ENCODE measurements around the gene SPI1.

SPI1 gene

GRCh38 chr11:47403135-47403534, 24.8 kb upstream of the SPI1 start:
- 77 to 78% methylated on average over 4 of the region's 4 CpGs for WGBS, 2 experiments (ENCODE audit: insufficient coverage in 2 of 2)
- H3K4me3 ChIP-seq (ENCODE audit: extremely low read depth, insufficient read depth, low read length, poor library complexity, severe bottlenecking), result no peak overlapping the region

GRCh38 chr11:47400768-47401279, 22.5 kb upstream of the SPI1 start:
- H3K4me3 ChIP-seq (ENCODE audit: extremely low read depth, insufficient read depth, low read length, poor library complexity, severe bottlenecking), result no peak overlapping the region
- H3K27ac ChIP-seq (ENCODE audit: low read depth, low read length, severe bottlenecking), result peak overlapping the region; percentile 72
- WGBS, 2 experiments (ENCODE audit: insufficient coverage in 2 of 2), result 9 to 11% methylated on average over 4 to 5 of the region's 8 CpGs

More at GRCh38 chr11:47403135-47403534, 24.8 kb upstream of the SPI1 start:
- H3K4me1 ChIP-seq (ENCODE audit: control insufficient read depth, insufficient read depth, low read length, poor library complexity, severe bottlenecking), result peaks cover 16% of the 10 kb centered on the region
- H3K9me3 ChIP-seq (ENCODE audit: control insufficient read depth, low read length), result no peaks in the 10 kb centered on the region
- H3K36me3 ChIP-seq (ENCODE audit: control insufficient read depth, insufficient read depth, low read length), result no peaks in the 10 kb centered on the region
- H3K27ac ChIP-seq (ENCODE audit: low read depth, low read length, severe bottlenecking), result no peak overlapping the region

GRCh38 chr11:47399860-47400767, 21.8 kb upstream of the SPI1 start:
- peaks cover 9% of the 10 kb centered on the region for H3K4me1 ChIP-seq (ENCODE audit: control insufficient read depth, insufficient read depth, low read length, poor library complexity, severe bottlenecking)
- 20 to 35% methylated on average over 6 to 11 of the region's 47 CpGs for WGBS, 2 experiments (ENCODE audit: insufficient coverage in 2 of 2)
- H3K27ac ChIP-seq (ENCODE audit: low read depth, low read length, severe bottlenecking), result peak overlapping the region; percentile 72
- H3K4me3 ChIP-seq (ENCODE audit: extremely low read depth, insufficient read depth, low read length, poor library complexity, severe bottlenecking), result peak overlapping the region; percentile 31
- no peaks in the 10 kb centered on the region for H3K36me3 ChIP-seq (ENCODE audit: control insufficient read depth, insufficient read depth, low read length)
- no peaks in the 10 kb centered on the region for H3K9me3 ChIP-seq (ENCODE audit: control insufficient read depth, low read length)

More at GRCh38 chr11:47400768-47401279, 22.5 kb upstream of the SPI1 start:
- no peaks in the 10 kb centered on the region for H3K9me3 ChIP-seq (ENCODE audit: control insufficient read depth, low read length)
- no peaks in the 10 kb centered on the region for H3K36me3 ChIP-seq (ENCODE audit: control insufficient read depth, insufficient read depth, low read length)
- peaks cover 9% of the 10 kb centered on the region for H3K4me1 ChIP-seq (ENCODE audit: control insufficient read depth, insufficient read depth, low read length, poor library complexity, severe bottlenecking)

- H3K36me3 ChIP-seq (ENCODE audit: control insufficient read depth, insufficient read depth, low read length), result no peaks in the 10 kb centered on the region
- WGBS, 2 experiments (ENCODE audit: insufficient coverage in 2 of 2), result 100% methylated on average over 1 of the region's 1 CpG
- no peak overlapping the region for H3K4me3 ChIP-seq (ENCODE audit: extremely low read depth, insufficient read depth, low read length, poor library complexity, severe bottlenecking)
- no peak overlapping the region for H3K27ac ChIP-seq (ENCODE audit: low read depth, low read length, severe bottlenecking)
- no peaks in the 10 kb centered on the region for H3K9me3 ChIP-seq (ENCODE audit: control insufficient read depth, low read length)
- peaks cover 24% of the 10 kb centered on the region for H3K4me1 ChIP-seq (ENCODE audit: control insufficient read depth, insufficient read depth, low read length, poor library complexity, severe bottlenecking)
Observed at GRCh38 chr11:47398551-47398950, 20.2 kb upstream of the SPI1 start.

- H3K4me3 ChIP-seq (ENCODE audit: extremely low read depth, insufficient read depth, low read length, poor library complexity, severe bottlenecking), result no peak overlapping the region
- peaks cover 29% of the 10 kb centered on the region for H3K4me1 ChIP-seq (ENCODE audit: control insufficient read depth, insufficient read depth, low read length, poor library complexity, severe bottlenecking)
- WGBS, 2 experiments (ENCODE audit: insufficient coverage in 2 of 2), result 74 to 94% methylated on average over 3 of the region's 3 CpGs
- no peak overlapping the region for H3K27ac ChIP-seq (ENCODE audit: low read depth, low read length, severe bottlenecking)
- H3K36me3 ChIP-seq (ENCODE audit: control insufficient read depth, insufficient read depth, low read length), result no peaks in the 10 kb centered on the region
- H3K9me3 ChIP-seq (ENCODE audit: control insufficient read depth, low read length), result no peaks in the 10 kb centered on the region
Observed at GRCh38 chr11:47398011-47398410, 19.7 kb upstream of the SPI1 start.

GRCh38 chr11:47396049-47396320, 17.6 kb upstream of the SPI1 start:
- WGBS, 2 experiments (ENCODE audit: insufficient coverage in 2 of 2), result 83 to 95% methylated on average over 2 to 3 of the region's 3 CpGs
- Histone ChIP-seq H3K4me1 (ENCODE audit: control insufficient read depth, insufficient read depth, low read length, poor library complexity, severe bottlenecking) (peaks cover 45% of the 10 kb centered on the region), H3K4me3 (ENCODE audit: extremely low read depth, insufficient read depth, low read length, poor library complexity, severe bottlenecking) (no peak overlapping the region), H3K27ac (ENCODE audit: low read depth, low read length, severe bottlenecking) (no peak overlapping the region), H3K9me3 (ENCODE audit: control insufficient read depth, low read length) (no peaks in the 10 kb centered on the region), H3K36me3 (ENCODE audit: control insufficient read depth, insufficient read depth, low read length) (no peaks in the 10 kb centered on the region)

GRCh38 chr11:47395223-47396048, 17.1 kb upstream of the SPI1 start:
- H3K4me1 ChIP-seq (ENCODE audit: control insufficient read depth, insufficient read depth, low read length, poor library complexity, severe bottlenecking), result peaks cover 45% of the 10 kb centered on the region
- peak overlapping the region; percentile 33 for H3K27ac ChIP-seq (ENCODE audit: low read depth, low read length, severe bottlenecking)
- WGBS, 2 experiments (ENCODE audit: insufficient coverage in 2 of 2), result 96 to 97% methylated on average over 11 to 21 of the region's 25 CpGs
- H3K4me3 ChIP-seq (ENCODE audit: extremely low read depth, insufficient read depth, low read length, poor library complexity, severe bottlenecking), result no peak overlapping the region
- H3K36me3 ChIP-seq (ENCODE audit: control insufficient read depth, insufficient read depth, low read length), result no peaks in the 10 kb centered on the region
- no peaks in the 10 kb centered on the region for H3K9me3 ChIP-seq (ENCODE audit: control insufficient read depth, low read length)

- no peak overlapping the region for H3K4me3 ChIP-seq (ENCODE audit: extremely low read depth, insufficient read depth, low read length, poor library complexity, severe bottlenecking)
- peak overlapping the region; percentile 47 for H3K27ac ChIP-seq (ENCODE audit: low read depth, low read length, severe bottlenecking)
- 86 to 94% methylated on average over 26 to 29 of the region's 39 CpGs for WGBS, 2 experiments (ENCODE audit: insufficient coverage in 2 of 2)
- H3K36me3 ChIP-seq (ENCODE audit: control insufficient read depth, insufficient read depth, low read length), result no peaks in the 10 kb centered on the region
- peaks cover 40% of the 10 kb centered on the region for H3K4me1 ChIP-seq (ENCODE audit: control insufficient read depth, insufficient read depth, low read length, poor library complexity, severe bottlenecking)
- H3K9me3 ChIP-seq (ENCODE audit: control insufficient read depth, low read length), result no peaks in the 10 kb centered on the region
Observed at GRCh38 chr11:47394322-47395222, 16.2 kb upstream of the SPI1 start.

GRCh38 chr11:47394050-47394321, 15.6 kb upstream of the SPI1 start:
- H3K9me3 ChIP-seq (ENCODE audit: control insufficient read depth, low read length), result no peaks in the 10 kb centered on the region
- peaks cover 40% of the 10 kb centered on the region for H3K4me1 ChIP-seq (ENCODE audit: control insufficient read depth, insufficient read depth, low read length, poor library complexity, severe bottlenecking)
- H3K4me3 ChIP-seq (ENCODE audit: extremely low read depth, insufficient read depth, low read length, poor library complexity, severe bottlenecking), result no peak overlapping the region
- H3K27ac ChIP-seq (ENCODE audit: low read depth, low read length, severe bottlenecking), result peak overlapping the region; percentile 47
- 91 to 94% methylated on average over 8 to 9 of the region's 9 CpGs for WGBS, 2 experiments (ENCODE audit: insufficient coverage in 2 of 2)
- H3K36me3 ChIP-seq (ENCODE audit: control insufficient read depth, insufficient read depth, low read length), result no peaks in the 10 kb centered on the region

All from mesodermal cell (in vitro differentiated cells).